T-cell (primary cell): ENCODE results near the gene SH3RF1. TPM values are rescaled to one million over a fixed set of nuclear protein-coding genes. Genes with fewer than 3 reads are reported as not detected.

Experiments used
- ATAC-seq, 4 experiments: fragments of 200-7000 bp in 3 of 4; fragments of 150-1000 bp in 1 of 4; cut with Tn5 transposase; replicated peaks in 1 of 4; 1 replicate in 3 of 4; 2 replicates in 1 of 4; pipeline ENCODE4 v1.10.0; 2021; ENCODE audit warnings: moderate library complexity in 3 of 4, mild to moderate bottlenecking in 2 of 4, moderate number of reproducible peaks in 1 of 4
- CTCF ChIA-PET, 2 donors: fragments of 300-600 bp; sonication (Branson Sonifier 250); formaldehyde crosslinking; loops; one replicate each; lab custom pipeline; 2022; ENCODE audit warnings: antibody characterized with exemption in 2 of 2; lab: Charles Lee
- POLR2A ChIA-PET, 2 donors: fragments of 300-600 bp; sonication (Branson Sonifier 250); formaldehyde crosslinking; loops; one replicate each; lab custom pipeline; 2022; ENCODE audit warnings: antibody characterized with exemption in 2 of 2; lab: Charles Lee
- DNase-seq, 35 experiments: peaks; one replicate each; pipeline versions ENCODE4 v3.0.0 to v3.0.0-alpha.2; 2013 to 2023
- H3K27ac ChIP-seq: one replicate; pipeline ENCODE4 v1.5.1; 2013; ENCODE audit warnings: low read length
- H3K27me3 ChIP-seq, 2 experiments: replicated peaks in 1 of 2; 1 replicate in 1 of 2; 2 replicates in 1 of 2; pipeline versions ENCODE4 v1.6.1 to v1.7.0; 2013; ENCODE audit warnings: low read length in 1 of 2, mixed read lengths in 1 of 2; ENCODE audit not compliant: control insufficient read depth in 2 of 2, insufficient read depth in 2 of 2; ENCODE audit errors: extremely low read depth in 1 of 2
- H3K36me3 ChIP-seq, 2 donors: 1 replicate in 1 of 2; 2 replicates in 1 of 2; pipeline versions ENCODE4 v1.6.1 to v1.7.0; 2013; ENCODE audit warnings: low read length in 1 of 2; ENCODE audit not compliant: control insufficient read depth in 2 of 2, insufficient read depth in 1 of 2; ENCODE audit errors: extremely low read depth in 1 of 2
- H3K4me1 ChIP-seq, 2 experiments: 1 replicate in 1 of 2; 2 replicates in 1 of 2; pipeline versions ENCODE4 v1.6.1 to v1.7.0; 2013; ENCODE audit warnings: low read length in 2 of 2, mixed read lengths in 1 of 2; ENCODE audit not compliant: insufficient read depth in 2 of 2, control insufficient read depth in 1 of 2; ENCODE audit errors: extremely low read depth in 1 of 2
- H3K4me3 ChIP-seq, 2 donors: 1 replicate in 1 of 2; 2 replicates in 1 of 2; pipeline versions ENCODE4 v1.5.1 to v1.7.0; 2013; ENCODE audit warnings: mild to moderate bottlenecking in 2 of 2, low read length in 1 of 2, moderate library complexity in 1 of 2; ENCODE audit not compliant: control insufficient read depth in 1 of 2; ENCODE audit errors: extremely low read depth in 1 of 2
- H3K9me3 ChIP-seq: 2 replicates; pipeline ENCODE4 v1.7.0; 2013
- H3K27ac Mint-ChIP-seq, 2 donors: one replicate each; pipeline ENCODE4 v1.8.0; 2020 to 2021; ENCODE audit warnings: mild to moderate bottlenecking in 2 of 2, mixed read lengths in 2 of 2
- H3K27me3 Mint-ChIP-seq, 2 donors: one replicate each; pipeline ENCODE4 v1.8.0; 2021 to 2022; ENCODE audit warnings: mixed read lengths in 2 of 2
- H3K36me3 Mint-ChIP-seq: one replicate; pipeline ENCODE4 v1.8.0; 2021; ENCODE audit warnings: mixed read lengths
- H3K4me1 Mint-ChIP-seq, 3 donors: one replicate each; pipeline ENCODE4 v1.8.0; 2020 to 2022; ENCODE audit warnings: mixed read lengths in 3 of 3, mild to moderate bottlenecking in 1 of 3
- H3K4me3 Mint-ChIP-seq, 3 donors: one replicate each; pipeline ENCODE4 v1.8.0; 2020 to 2022; ENCODE audit warnings: mild to moderate bottlenecking in 3 of 3, mixed read lengths in 3 of 3, moderate library complexity in 3 of 3
- H3K9me3 Mint-ChIP-seq, 3 donors: one replicate each; pipeline ENCODE4 v1.8.0; 2020 to 2022; ENCODE audit warnings: mixed read lengths in 3 of 3
- WGBS: methylation state at CpG from one replicate; pipeline ENCODE4 v1.1.5; 2013; ENCODE audit warnings: missing lambda C conversion rate; ENCODE audit not compliant: insufficient coverage; 5-methylcytosine and 5-hydroxymethylcytosine counted together
- total RNA-seq, 35 experiments: library from RNA in 6 of 35; stranded (reverse) in 6 of 35; fragments of 120-200 nt in 1 of 35; gene quantifications; one replicate each; pipeline versions ENCODE4 v1.2.1 to v1.2.4 and lab custom pipeline; 2013 to 2026

SH3RF1 gene
- total RNA-seq, 5 donors from 2014 or later (not counting 1 experiment from before 2014, with no cell fraction given), result 0.23 to 0.60 (median 0.27) TPM; not detected in 1

DNA sequence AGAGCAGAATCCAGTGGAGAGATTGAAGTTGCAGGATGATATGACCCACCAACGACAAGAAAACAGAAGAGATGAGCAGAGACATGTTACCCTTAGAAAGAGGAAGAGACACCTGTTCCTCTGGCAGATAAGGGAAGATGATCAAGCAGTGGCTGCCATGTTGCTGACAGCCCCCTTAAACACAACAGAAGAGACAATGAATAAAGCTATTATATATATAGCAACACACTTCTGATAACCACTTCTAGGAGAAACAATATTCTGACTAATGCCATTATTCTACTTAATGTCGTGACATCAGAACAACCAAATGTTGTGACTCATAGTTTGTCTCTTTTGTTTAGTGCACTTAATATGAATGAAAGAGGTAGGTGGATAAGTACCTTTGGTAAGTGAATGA is 44.9 kb downstream of the SH3RF1 start:
- Mint-ChIP-seq H3K36me3 (no peaks in the 10 kb centered on the region), H3K4me1 (no peaks in the 10 kb centered on the region), H3K4me3 (no peak overlapping the region), H3K27ac (no peak overlapping the region), H3K9me3 (no peaks in the 10 kb centered on the region), H3K27me3 (no peaks in the 10 kb centered on the region)
- Histone ChIP-seq H3K4me1 (no peaks in the 10 kb centered on the region), H3K27ac (no peak overlapping the region), H3K36me3 (no peaks in the 10 kb centered on the region), H3K4me3 (no peak overlapping the region), H3K9me3 (no peaks in the 10 kb centered on the region), H3K27me3 (no peaks in the 10 kb centered on the region)
- ATAC-seq (no peak), DNase-seq (no peak)
- ChIA-PET POLR2A (no interaction called here), CTCF (no interaction called here)
- 0% methylated on average over 1 of the region's 2 CpGs for WGBS

DNA sequence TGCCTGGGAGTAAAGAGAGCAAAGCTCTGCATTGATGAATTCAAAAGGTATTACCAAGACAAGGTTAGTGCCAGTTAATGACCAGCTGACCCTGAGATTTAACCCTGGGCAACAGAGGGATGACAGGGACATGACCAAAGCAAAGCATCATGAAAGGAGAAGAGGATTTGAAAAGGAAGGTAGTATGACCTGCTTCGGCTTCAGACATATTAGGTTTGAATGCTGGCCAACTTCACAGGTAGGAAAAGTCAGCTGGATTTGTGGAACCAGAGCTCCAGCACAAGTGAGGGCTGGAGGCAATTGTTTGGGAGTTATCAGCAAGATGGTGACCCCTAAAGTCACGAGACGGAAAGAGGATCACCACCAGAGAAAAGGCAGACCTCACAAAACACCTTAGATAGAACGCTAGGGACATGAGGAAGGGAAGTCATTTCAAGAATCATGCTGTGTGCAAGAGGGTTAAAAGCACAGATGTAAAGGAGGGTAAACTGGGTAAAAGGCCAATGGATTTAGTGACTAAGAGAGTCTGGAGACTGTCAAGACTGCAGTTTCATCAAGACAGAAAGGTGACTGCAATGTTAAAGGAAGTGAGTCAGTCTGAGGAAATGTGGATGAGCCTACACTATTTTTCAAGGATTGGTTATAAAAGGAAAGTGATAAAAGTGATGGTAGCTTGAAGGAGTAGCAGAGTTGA is 45.6 kb downstream of the SH3RF1 start:
- POLR2A ChIA-PET, result no interaction called here
- peaks cover 0 to 4% of the 10 kb centered on the region in 2 donors for H3K27me3 Mint-ChIP-seq
- ATAC-seq, result no peak

GRCh38 chr4:169222761-169223160 is 48.0 kb downstream of the SH3RF1 start:
- ChIA-PET CTCF (no interaction called here), POLR2A (no interaction called here)
- no peaks in the 10 kb centered on the region for H3K4me1 ChIP-seq
- no peak overlapping the region for H3K27ac ChIP-seq
- no peaks in the 10 kb centered on the region for H3K9me3 ChIP-seq
- Mint-ChIP-seq H3K9me3 (no peaks in the 10 kb centered on the region), H3K4me3 (no peak overlapping the region), H3K27me3 (peaks cover 0 to 4% of the 10 kb centered on the region in 2 donors), H3K4me1 (no peaks in the 10 kb centered on the region), H3K36me3 (no peaks in the 10 kb centered on the region), H3K27ac (no peak overlapping the region)
- no peak overlapping the region for H3K4me3 ChIP-seq
- DNase-seq (no peak), ATAC-seq (no peak)
- no peaks in the 10 kb centered on the region for H3K36me3 ChIP-seq
- no peaks in the 10 kb centered on the region for H3K27me3 ChIP-seq
- 85% methylated on average over 5 of the region's 6 CpGs for WGBS

More for the DNA sequence above, 45.6 kb downstream of the SH3RF1 start:
- DNase-seq, result no peak
- 100% methylated on average over 1 of the region's 4 CpGs for WGBS
- H3K27me3 ChIP-seq, result no peaks in the 10 kb centered on the region
- H3K4me1 ChIP-seq, result no peaks in the 10 kb centered on the region
- no peaks in the 10 kb centered on the region for H3K9me3 ChIP-seq
- Mint-ChIP-seq H3K36me3 (no peaks in the 10 kb centered on the region), H3K4me1 (no peaks in the 10 kb centered on the region), H3K27ac (no peak overlapping the region), H3K4me3 (no peak overlapping the region), H3K9me3 (no peaks in the 10 kb centered on the region)
- no peak overlapping the region for H3K4me3 ChIP-seq
- CTCF ChIA-PET, result no interaction called here
- H3K27ac ChIP-seq, result no peak overlapping the region
- no peaks in the 10 kb centered on the region for H3K36me3 ChIP-seq

- H3K27me3 ChIP-seq, result no peaks in the 10 kb centered on the region
- Mint-ChIP-seq H3K27me3 (peaks cover 0 to 4% of the 10 kb centered on the region in 2 donors), H3K36me3 (no peaks in the 10 kb centered on the region), H3K4me3 (no peak overlapping the region), H3K27ac (no peak overlapping the region), H3K4me1 (no peaks in the 10 kb centered on the region), H3K9me3 (no peaks in the 10 kb centered on the region)
- no peak for DNase-seq
- no peak overlapping the region for H3K27ac ChIP-seq
- no peaks in the 10 kb centered on the region for H3K36me3 ChIP-seq
- ATAC-seq, result no peak
- H3K4me1 ChIP-seq, result no peaks in the 10 kb centered on the region
- no CpG with 5 or more reads among the region's 3 CpGs for WGBS
- ChIA-PET POLR2A (no interaction called here), CTCF (no interaction called here)
- no peaks in the 10 kb centered on the region for H3K9me3 ChIP-seq
- H3K4me3 ChIP-seq, result no peak overlapping the region
Measured at GRCh38 chr4:169221662-169222061, 49.1 kb downstream of the SH3RF1 start.

GRCh38 chr4:169220854-169221411 is 49.8 kb downstream of the SH3RF1 start:
- Histone ChIP-seq H3K9me3 (no peaks in the 10 kb centered on the region), H3K27ac (no peak overlapping the region), H3K4me3 (no peak overlapping the region), H3K4me1 (no peaks in the 10 kb centered on the region), H3K27me3 (no peaks in the 10 kb centered on the region), H3K36me3 (no peaks in the 10 kb centered on the region)
- no peaks in the 10 kb centered on the region for H3K9me3 Mint-ChIP-seq
- no peaks in the 10 kb centered on the region for H3K36me3 Mint-ChIP-seq
- H3K27me3 Mint-ChIP-seq, result peaks cover 0 to 4% of the 10 kb centered on the region in 2 donors
- no peak for ATAC-seq
- no peak for DNase-seq
- 79% methylated on average over 4 of the region's 7 CpGs for WGBS
- H3K4me1 Mint-ChIP-seq, result no peaks in the 10 kb centered on the region
- ChIA-PET CTCF (no interaction called here), POLR2A (no interaction called here)
- no peak overlapping the region for H3K4me3 Mint-ChIP-seq
- no peak overlapping the region for H3K27ac Mint-ChIP-seq

DNA sequence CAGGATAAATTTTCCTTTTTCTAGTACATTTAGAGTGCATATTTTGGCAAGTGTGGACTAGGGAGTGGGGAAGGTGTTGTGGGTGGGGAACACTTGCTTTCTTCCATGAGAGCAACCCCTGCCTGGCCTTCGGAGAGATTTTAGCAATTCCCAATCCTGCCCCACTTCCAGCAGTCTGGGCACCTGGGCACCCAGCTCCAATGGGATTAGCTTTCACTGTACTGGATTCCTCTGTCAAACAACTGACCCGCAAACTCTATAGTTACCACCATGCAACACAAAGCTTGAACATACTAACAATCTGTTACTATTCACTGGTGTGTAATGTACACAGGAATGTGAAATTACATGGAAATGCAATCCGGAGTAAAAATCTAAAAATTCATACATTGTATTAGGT is 50.3 kb downstream of the SH3RF1 start:
- Mint-ChIP-seq H3K4me3 (no peak overlapping the region), H3K9me3 (no peaks in the 10 kb centered on the region), H3K27ac (no peak overlapping the region), H3K27me3 (peaks cover under 1 to 4% of the 10 kb centered on the region in 2 donors), H3K36me3 (no peaks in the 10 kb centered on the region), H3K4me1 (no peaks in the 10 kb centered on the region)
- no peak overlapping the region for H3K27ac ChIP-seq
- H3K9me3 ChIP-seq, result no peaks in the 10 kb centered on the region
- no peak overlapping the region for H3K4me3 ChIP-seq
- ATAC-seq, result no peak
- no peaks in the 10 kb centered on the region for H3K36me3 ChIP-seq
- CTCF ChIA-PET, result no interaction called here
- WGBS, result no CpG with 5 or more reads among the region's 3 CpGs
- POLR2A ChIA-PET, result no interaction called here
- H3K4me1 ChIP-seq, result no peaks in the 10 kb centered on the region
- no peaks in the 10 kb centered on the region for H3K27me3 ChIP-seq
- DNase-seq, result no peak
